Head of caudate nucleus (tissue), 42 donors: ENCODE data around the gene SH3PXD2A.
"Not testable (repeated sequence)": the region's sequence is repeated elsewhere in the genome, so short reads cannot be mapped to it uniquely, and the experiment has no call there.

Experiments used
- DNase-seq, 42 donors: peaks; one replicate each; pipeline versions ENCODE4 v3.0.0 to v3.0.0-alpha.2; 2020 to 2021; ENCODE audit warnings: mixed read lengths in 7 of 42
- intact Hi-C: fragments of 100-400 bp; cut with DNase I; formaldehyde crosslinking; loops from one replicate; pipeline ENCODE4 v1.15.0; 2022

SH3PXD2A gene

DNA sequence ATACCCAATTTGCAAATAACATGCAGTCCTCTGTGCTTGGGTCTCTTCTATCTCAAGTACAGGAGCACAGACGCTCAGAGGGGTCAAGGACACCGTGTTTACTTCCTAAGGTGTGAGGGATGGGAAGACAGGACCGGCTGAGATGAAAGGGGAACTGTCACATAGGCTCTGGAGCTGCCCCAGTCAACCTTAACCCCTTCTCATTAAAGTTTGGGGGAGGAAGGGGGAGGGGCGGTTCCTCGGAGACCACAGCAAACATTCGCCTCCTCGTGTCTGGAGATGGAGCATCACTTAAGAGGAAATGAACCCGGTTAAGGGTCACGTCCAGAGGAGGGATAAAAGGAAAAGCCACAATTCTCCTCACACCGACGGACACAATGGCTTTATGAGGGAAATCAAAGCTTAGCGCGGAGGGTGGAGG lies 1.1 kb downstream of the SH3PXD2A start:
- intact Hi-C loops = loop anchor here (10.0 kb wide), 1 partner anchor 249 kb away; no protein-coding TSS in a partner anchor
- peak in 1 of 42 donors; percentile 26 for DNase-seq

DNA sequence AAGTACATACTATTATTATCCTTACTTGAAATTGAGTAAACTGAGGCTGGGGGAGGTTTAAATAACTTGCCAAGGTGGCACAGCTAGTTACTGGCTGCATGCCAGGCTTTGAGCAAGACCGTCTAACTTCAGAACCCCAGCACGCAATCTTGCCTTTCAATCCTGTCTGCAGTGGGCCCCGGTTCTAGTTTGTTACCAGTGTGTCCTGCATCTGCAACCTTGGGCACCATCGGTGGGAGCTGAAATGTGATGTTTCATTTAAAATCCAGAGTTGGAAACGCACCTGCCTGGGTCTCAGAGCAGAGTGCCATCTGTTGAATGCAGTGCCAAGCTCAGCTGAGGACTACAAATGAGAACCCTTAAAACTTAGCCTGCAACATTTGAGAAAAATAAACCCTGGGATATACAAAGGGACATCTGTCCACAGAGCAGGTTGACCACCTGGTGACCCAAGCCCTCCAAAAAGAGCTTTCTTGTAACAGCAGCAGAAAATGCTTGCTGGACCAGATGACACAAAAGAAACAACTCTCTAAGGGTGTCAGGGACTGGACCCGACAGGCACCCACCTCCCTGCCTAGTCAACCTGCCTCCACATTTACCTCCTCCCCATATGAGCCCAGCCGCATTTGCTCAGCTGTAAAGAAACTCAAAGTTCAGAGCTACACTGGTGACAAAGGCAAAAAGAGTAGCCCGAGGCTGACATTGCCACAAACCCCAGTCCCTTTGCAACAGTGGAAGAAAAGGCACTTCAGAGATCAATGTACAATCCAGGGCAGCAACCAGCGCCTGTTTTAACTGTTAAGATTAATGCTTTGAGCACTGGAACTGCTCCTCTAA lies 1.7 kb downstream of the SH3PXD2A start:
- DNase-seq = peak in 2 of 42 donors; percentile 11 to 27
- intact Hi-C loops = loop anchor here (10.0 kb wide), 1 partner anchor 249 kb away; no protein-coding TSS in a partner anchor

DNA sequence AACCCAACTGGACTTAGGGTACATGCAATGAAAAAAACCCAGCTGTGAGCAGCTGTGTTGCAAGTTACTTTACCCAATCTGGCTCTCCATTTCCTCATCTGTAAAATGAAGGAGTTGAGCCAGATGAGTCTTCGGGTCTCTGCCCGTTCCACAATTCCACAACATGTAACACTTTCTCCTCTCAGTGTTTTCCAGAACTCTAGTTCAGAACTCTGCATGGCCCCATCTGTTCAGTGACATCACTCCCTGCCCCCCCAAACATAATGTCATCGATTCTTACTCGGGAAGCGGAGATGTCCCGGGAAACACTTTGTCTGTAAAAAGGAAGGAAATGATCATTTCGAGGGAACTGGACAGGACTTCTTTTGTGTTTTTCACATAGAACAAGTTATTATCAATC lies 2.5 kb downstream of the SH3PXD2A start:
- intact Hi-C loops = loop anchor here (10.0 kb wide), 1 partner anchor 248 kb away; no protein-coding TSS in a partner anchor
- peak in 4 of 42 donors; percentile 13 to 45 (median 30) for DNase-seq

DNA sequence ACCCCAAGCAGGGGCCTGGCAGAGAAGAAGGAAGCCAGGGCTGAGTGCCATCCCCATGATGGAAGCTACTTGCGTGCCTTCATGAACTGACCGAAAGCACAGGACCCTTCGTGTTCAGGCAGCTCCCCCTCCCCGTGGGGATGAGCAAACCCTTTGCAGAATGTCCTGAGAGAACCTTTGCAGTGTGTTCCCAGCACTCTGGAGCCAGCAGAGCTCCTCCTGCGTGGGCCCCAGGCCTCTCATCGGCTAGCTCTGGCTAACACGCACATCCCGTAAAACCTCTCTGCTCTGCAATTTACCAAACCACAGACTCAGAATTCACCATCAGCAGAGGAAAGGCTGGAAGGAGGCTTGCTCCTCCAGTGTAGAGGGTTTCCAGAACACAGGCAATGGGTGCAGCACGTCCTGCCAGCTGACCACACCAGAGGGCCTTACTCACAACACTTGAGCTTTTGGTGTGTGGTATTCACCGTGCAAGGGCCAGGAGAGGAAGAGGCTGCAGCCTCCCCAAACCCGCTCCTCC lies 3.1 kb downstream of the SH3PXD2A start:
- intact Hi-C loops = loop anchor here (10.0 kb wide), 1 partner anchor 247 kb away; no protein-coding TSS in a partner anchor
- peak in 1 of 42 donors; percentile 24 for DNase-seq

DNA sequence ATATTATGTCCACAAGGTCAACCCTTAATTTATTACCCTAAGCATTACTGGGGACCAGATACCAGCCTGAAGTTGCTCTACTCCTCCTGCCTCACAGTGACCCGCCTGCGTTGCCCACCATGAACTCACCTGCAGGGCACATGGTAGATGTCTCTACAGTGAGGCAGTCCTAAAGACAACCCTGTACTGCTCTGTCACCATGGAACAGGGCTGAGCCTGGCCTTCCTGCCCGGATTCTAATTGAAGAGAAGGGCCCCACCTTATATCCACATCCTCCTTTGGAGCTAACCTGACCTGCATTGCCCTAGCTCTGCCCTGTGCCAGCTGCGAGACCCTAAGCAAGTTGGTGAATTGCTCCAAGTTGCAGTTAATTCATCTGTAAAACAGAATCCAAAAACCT lies 4.1 kb downstream of the SH3PXD2A start:
- intact Hi-C loops = loop anchor here (10.0 kb wide), 1 partner anchor 246 kb away; no protein-coding TSS in a partner anchor
- DNase-seq = no peak

DNA sequence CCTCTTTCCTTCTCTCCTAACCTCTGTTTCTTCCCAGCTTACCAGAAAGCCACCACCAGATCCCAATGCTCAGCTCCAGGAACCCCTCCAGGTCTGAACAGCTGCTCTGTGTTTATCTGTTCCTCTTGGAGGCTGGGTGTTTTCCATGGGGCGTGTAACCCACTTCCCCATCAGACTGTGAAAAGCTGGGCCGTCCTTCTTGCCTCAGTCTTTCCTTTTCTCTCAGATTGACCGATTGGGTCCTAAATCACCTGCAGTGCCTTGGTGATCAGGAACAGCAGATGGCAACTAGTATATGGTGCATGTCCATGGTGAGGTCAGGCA lies 4.8 kb downstream of the SH3PXD2A start:
- DNase-seq = peak in 1 of 42 donors; percentile 10
- intact Hi-C loops = loop anchor here (10.0 kb wide), 1 partner anchor 246 kb away; no protein-coding TSS in a partner anchor

DNA sequence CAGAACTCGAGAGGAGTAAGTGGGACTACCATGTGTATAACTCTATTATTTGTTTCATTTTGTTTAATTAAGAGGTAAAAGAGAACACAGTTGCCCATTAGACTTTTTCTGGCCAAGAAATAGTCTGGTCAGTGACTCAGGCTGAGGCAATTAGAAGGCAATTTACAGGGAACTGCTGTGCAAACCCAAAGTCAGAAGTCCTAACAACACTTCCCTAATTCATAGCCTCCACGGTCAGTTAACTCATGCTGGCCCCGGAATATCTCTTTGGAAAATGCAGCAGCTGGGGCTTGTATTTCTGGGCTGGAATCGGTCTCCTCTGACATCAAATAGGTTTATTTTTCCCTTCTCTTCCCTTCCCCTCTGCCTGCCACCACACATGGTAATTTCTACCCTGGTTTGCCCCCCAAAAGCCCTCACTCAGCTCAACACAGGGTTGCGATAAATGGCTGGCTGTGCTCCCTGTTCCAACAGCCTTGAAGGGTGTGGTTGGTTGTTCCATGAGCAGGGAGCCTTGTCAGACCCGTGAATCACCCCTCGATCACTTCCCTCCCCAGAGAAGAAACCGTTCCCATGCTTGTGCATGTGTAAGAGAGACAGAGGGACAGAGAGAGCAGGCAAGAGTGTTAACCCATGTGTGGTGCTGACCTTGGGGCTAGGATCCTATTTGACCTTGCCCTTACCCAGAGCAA lies 5.3 kb downstream of the SH3PXD2A start:
- intact Hi-C loops = loop anchor here (10.0 kb wide), 1 partner anchor 245 kb away; no protein-coding TSS in a partner anchor
- peak in 1 of 42 donors; percentile 30 for DNase-seq

DNA sequence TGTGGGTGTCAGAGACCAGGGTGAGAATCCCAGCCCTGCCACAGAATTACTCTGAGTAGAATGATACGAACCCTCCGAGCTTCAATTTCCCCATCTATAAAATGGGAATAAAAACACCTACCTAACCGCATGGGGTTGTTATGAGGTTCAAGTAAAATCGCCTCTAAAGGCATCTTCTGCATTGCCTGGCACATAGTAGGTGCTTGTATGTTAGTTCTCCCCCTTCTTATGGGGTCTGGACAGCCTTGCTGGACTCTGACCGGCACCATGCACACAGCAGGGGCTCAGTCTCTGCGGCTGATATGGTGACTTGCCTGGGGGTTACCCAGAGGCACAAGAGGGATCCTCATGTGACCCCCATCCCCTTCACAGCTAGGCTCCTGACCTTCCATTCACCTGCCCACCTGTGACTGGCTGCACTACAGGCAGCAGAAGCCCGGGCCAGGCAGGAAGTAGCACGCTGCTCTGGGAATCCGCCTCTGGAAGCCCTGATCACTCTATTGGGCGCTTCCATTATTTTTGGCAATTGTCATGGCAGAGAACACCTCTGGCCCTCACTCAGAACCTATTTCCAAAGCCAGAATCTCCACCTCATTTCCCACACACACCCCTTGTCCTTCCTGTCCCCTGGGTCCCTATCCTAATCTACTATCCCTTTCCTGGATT lies 6.0 kb downstream of the SH3PXD2A start:
- DNase-seq = peak in 1 of 42 donors; percentile 22
- intact Hi-C loops = no loop called here

DNA sequence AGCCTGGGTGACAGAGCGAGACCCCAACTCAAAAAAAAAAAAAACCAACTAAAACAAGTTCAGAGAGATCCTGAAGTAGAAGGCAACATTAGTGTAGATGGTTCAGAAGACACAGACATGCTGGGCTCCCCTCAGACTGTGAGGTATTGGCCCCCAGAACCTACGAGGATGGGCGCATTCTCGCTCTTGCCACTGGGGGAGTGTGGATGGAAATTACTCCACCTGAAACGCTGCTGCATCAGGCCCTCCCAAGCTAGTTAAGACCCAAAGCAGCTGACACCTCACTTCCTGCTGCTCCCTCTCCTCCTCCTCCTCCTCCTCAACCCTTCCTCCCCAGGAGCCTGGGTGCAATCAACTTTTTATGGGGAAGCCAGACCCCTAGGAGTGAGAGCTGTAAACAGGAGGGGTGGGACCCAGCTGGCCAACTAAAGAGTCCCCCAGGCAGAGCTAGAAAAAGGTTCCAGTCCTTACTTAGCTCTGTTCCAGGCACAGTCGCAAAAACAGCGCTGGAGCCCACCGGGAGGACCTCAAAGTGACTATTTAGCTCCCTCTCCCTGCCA lies 7.4 kb downstream of the SH3PXD2A start:
- intact Hi-C loops = no loop called here
- no peak for DNase-seq

DNA sequence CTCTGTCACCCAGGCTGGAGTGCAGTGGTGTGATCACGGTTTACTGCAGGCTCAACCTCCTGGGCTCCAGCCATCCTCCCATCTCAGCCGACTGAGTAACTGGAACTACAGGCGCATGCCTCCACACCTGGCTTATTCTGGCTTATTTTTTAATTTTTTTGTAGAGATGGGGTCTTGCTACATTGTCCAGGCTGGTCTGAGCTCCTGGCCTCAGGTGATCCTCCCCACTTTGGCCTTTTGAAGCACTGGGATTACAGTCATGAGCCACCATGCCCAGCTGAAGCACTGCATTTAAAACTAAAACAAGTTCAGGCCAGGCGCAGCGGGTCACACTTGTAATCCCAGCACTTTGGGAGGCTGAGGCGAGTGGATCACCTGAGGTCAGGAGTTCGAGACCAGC lies 8.0 kb downstream of the SH3PXD2A start:
- intact Hi-C loops = no loop called here
- DNase-seq = no peak

DNA sequence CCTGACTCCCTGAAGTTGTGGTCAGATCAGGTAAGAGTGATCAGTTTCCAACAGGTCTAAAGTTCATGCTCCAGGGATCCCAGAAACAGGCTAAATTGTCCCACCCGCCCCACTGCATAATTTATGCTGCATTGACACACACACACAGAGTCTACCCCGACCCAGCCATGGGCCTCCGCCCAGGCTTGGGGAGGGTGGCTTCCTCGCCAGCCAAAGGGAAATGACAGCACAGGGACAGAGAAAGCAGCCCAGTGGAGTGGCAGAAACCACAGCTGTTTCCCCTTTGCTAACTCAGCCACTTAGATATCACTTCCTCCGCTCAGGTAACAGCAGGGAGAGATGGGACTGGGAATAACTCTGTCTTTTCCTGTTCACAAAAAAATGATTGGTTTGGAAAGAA lies 9.4 kb downstream of the SH3PXD2A start:
- DNase-seq = no peak
- intact Hi-C loops = no loop called here

DNA sequence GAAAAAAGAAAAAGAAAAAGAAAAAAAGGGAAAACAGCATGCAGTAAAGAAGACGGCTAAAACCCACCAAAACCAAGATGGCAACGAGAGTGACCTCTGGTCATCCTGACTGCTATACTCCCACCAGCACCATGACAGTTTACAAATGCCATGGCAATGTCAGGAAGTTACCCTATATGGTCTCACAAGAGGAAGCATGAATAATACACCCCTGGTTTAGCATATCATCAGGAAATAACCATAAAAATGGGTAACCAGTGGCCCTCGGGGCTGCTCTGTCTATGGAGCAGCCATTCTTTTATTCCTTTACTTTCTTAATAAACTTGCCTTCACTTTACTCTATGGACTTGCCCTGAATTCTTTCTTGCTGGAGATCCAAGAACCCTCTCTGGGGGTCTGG lies 10.0 kb downstream of the SH3PXD2A start:
- DNase-seq, intact Hi-C loops: not testable (repeated sequence)

DNA sequence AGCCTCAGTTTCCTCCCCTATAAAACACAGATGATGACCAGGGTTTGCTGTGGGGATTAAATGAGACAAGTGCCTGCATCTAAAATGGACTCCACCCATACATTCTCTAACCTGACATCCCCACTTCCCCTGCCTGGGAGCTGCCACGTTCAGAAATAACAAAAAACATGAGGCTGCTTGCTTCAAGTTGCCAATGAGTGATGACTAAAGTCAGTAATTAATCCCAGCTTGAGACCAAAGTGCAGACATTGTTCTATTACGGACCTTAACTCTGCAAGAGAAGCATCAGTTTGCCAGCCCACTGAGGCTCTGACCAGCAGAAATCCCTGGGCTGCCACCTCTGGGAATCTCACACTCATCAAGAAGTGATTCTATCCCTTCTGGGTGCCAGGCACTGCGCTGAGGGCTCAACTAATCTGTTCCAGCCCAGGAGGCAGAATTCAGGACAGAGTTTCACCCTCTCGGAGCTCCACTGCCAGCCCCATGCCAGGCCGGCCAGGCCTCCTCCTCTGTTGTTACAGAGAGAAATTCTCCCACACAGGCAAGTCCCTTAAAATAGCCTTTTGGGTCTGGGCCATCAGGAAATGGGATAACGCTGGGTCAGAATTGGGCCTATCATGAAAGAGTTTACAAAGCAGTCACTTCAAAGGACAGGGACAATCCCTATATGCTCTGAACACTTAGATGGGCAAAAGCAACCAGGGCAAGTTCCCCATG lies 11.4 kb downstream of the SH3PXD2A start:
- intact Hi-C loops = no loop called here
- DNase-seq = no peak

DNA sequence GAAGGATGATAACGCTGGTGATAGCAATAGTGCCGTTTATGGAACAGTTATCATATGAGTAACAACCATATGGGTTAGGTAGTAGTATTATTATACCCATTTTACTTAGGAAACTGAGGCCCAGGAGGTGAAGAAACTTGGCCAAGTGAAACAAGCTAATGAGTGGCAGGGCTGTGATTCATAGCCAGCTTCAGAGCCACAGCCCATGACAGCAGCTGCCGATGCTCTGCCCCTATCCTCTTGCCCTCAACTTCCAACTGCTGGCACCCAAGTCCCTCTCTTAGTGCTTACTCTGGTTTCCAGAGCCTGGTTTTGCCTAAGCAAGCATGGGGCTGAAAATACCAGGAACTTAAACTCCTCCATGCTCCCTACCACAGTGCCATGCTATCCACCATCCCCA lies 12.3 kb downstream of the SH3PXD2A start:
- no peak for DNase-seq
- intact Hi-C loops = no loop called here

DNA sequence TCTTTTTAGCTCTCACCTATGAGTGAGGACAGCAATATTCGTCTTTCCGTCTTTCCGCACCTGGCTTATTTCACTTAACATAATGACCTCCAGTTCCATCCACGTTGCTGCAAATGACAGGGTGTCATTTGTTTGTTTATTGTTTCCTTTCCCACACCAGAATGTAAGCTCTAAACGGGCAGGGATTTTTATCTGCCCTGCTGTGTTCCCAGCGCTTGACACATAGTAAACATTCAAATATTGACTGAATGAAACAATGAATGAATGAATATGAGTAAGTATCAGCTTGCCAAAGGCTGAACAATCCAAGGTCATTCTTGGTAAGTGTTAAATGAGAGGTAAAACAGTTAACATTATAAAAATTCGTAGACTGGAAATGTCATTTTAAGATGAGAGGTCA lies 12.8 kb downstream of the SH3PXD2A start:
- intact Hi-C loops = no loop called here
- no peak for DNase-seq

DNA sequence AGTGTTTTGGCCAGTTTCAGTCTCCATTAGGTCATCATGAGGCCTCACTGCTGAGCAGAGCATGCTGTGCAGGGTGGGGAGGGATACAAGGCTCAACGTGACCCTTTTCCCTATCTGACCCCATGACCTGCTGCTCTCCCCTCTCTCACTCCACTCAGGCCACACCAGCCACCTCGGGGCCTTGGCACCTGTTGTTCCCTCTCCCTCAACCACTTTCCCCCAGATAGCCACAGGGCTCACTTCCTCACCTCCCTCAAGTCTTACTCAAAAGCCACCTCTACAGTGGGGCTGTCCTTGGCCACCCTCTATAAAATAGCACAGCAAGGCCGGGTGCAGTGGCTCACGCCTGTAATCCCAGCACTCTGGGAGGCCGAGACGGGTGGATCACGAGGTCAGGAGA lies 13.9 kb downstream of the SH3PXD2A start:
- no peak for DNase-seq
- intact Hi-C loops = no loop called here

DNA sequence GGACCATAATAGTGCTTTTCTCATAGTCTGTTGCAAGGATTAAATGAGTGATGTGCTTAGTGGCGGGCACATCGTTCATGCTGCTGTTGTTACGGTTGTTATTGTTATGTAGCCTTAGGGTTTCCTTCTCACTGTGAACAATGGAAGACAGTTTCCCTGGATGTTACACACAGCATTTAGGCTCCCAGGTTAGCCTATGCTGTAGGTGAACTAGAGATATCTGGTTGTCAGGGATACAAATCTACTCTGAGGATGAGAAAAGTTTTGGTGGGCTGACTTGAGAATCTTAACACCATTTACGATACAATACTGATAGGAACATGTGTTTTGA lies 14.7 kb downstream of the SH3PXD2A start:
- intact Hi-C loops = no loop called here
- no peak for DNase-seq

DNA sequence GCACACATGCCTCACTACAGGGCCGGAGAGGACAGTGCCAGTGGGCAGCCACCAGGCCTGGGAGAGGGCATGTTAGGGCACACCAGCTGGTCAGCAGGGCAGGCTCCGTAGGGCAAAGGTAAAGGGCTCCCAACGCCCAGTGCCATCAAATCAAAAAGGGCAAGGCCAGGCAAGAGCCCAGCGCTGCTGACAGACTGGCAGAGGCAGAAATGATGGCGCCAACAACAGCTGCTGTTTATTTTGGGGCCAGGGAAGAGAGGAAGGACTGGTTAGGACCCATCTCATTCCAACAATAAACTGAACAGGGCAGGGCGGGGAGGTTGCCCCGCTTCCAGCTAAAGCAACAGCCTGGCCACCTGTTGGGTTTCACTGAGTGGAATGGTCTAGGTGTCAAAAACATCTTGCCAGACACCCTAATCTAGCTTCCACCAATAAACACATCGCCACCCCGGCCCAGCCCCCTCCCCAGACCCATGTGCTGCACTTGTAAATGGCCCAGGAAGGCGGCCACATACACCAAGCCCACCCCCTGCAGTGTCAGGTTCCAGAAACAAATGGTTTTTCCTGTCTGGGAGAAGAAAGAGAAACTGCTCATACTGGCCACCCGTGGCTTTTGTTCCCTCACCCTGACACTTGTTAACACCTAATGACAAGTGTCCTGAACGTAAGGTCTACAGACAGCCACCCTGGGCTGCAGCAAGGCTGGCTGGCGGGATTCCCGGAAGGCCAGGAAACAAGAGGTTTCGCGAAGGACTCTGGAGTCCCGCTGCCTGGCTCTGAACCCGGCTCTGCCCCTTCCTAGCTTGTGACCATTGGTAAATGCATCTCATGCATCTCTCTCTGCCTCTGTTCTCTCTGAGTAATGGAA lies 15.3 kb downstream of the SH3PXD2A start:
- intact Hi-C loops = no loop called here
- DNase-seq = peak in 9 of 42 donors; percentile 28 to 65 (median 40)
